ENCODE results near the gene ACTR10.

DNA sequence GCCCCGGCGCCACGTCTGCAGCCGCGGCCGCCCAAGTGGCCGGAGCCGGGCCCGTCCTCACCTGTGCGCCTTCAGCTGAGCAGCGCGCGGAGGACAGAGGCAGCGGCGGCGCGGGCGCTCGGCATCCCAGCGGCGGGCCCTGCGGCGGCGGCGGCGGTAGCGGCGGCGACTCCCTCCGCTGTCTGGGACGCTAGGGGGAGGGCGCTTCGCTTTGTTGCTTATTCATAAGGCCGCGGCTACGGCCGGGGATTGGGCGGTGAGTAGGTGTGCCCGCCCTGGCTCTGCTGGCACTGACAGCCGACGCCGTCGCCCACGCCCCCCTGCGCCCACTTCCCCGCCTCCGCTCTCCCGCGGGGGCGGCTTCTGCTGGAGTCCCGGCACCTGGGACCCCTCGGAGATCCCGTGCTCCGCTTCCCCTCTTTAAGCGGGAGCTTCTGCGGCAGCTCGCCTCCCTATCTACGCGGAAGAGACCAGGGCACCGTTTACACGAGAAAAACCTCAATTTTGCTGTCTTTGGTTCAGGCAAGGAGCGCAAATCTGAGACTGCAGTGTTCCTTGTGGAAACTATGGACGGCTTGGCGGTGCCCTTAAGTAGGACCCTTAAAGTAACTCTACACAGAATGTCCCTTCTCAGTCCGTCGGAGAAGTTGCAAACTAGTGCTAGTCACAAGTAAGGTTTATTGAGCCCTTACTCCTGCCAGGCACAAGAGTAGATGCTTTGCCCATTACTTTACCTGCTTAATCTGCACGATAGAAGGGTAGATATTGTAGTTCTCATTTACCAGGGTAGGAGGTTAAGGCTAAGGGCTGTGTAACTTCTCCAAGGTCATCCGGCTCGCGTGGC, 47.7 kb upstream of the ACTR10 start, which contains the start of gene ARMH4:
- TF ChIP-seq, protein P1, sequence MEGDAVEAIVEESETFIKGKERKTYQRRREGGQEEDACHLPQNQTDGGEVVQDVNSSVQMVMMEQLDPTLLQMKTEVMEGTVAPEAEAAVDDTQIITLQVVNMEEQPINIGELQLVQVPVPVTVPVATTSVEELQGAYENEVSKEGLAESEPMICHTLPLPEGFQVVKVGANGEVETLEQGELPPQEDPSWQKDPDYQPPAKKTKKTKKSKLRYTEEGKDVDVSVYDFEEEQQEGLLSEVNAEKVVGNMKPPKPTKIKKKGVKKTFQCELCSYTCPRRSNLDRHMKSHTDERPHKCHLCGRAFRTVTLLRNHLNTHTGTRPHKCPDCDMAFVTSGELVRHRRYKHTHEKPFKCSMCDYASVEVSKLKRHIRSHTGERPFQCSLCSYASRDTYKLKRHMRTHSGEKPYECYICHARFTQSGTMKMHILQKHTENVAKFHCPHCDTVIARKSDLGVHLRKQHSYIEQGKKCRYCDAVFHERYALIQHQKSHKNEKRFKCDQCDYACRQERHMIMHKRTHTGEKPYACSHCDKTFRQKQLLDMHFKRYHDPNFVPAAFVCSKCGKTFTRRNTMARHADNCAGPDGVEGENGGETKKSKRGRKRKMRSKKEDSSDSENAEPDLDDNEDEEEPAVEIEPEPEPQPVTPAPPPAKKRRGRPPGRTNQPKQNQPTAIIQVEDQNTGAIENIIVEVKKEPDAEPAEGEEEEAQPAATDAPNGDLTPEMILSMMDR (IDR thresholded peaks at IDR 0.05), result no peak
- TF ChIP-seq EZH2 (IDR thresholded peaks at IDR 0.05; ENCODE audit: borderline replicate concordance, insufficient read depth, low read depth, low read length, poor library complexity, severe bottlenecking), result no peak

All from B cell (primary cell).